HG03354 (cell line): Measurements from ENCODE around the gene RBBP8.
A peak's percentile ranks its signal among the peaks of the same experiment; 100 is the strongest.

Experiments used
- ATAC-seq: cut with Tn5 transposase; IDR thresholded peaks from one replicate; pipeline ENCODE4 v1.9.1; 2021; ENCODE audit warnings: mild to moderate bottlenecking; ENCODE audit not compliant: unreplicated experiment, poor library complexity, severe bottlenecking

RBBP8 gene

GRCh38 chr18:22985250-22985649, 52.1 kb downstream of the RBBP8 start:
- no peak for ATAC-seq

- peak; percentile 37 for ATAC-seq
These were observed 54.5 kb downstream of the RBBP8 start for GRCh38 chr18:22987547-22988189.

- ATAC-seq = peak; percentile 68
These were observed 55.1 kb downstream of the RBBP8 start for GRCh38 chr18:22988208-22988607.

- ATAC-seq = no peak
These were observed 65.2 kb downstream of the RBBP8 start for GRCh38 chr18:22998344-22998743.

GRCh38 chr18:22999212-22999611, 66.1 kb downstream of the RBBP8 start:
- ATAC-seq = no peak

- no peak for ATAC-seq
These were observed 66.5 kb downstream of the RBBP8 start for GRCh38 chr18:22999647-23000046.

- ATAC-seq = no peak
These were observed 70.2 kb downstream of the RBBP8 start for GRCh38 chr18:23003289-23003688.

- ATAC-seq = no peak
These were observed 79.1 kb downstream of the RBBP8 start for GRCh38 chr18:23012249-23012648.

- peak; percentile 49 for ATAC-seq
These were observed 87.6 kb downstream of the RBBP8 start for GRCh38 chr18:23020555-23021294.

GRCh38 chr18:23021623-23022022, 88.5 kb downstream of the RBBP8 start:
- ATAC-seq = no peak

GRCh38 chr18:23032030-23032582, 99.0 kb downstream of the RBBP8 start:
- no peak for ATAC-seq

- ATAC-seq = no peak
These were observed 99.9 kb downstream of the RBBP8 start for GRCh38 chr18:23033056-23033455.

- no peak for ATAC-seq
These were observed 103.6 kb downstream of the RBBP8 start for GRCh38 chr18:23036660-23037201.

- ATAC-seq = no peak
These were observed 104.5 kb downstream of the RBBP8 start for GRCh38 chr18:23037646-23038045.

- ATAC-seq = no peak
These were observed 105.6 kb downstream of the RBBP8 start for GRCh38 chr18:23038712-23039111.

GRCh38 chr18:23042133-23042532, 109.0 kb downstream of the RBBP8 start:
- no peak for ATAC-seq

- no peak for ATAC-seq
These were observed 110.8 kb downstream of the RBBP8 start for GRCh38 chr18:23043803-23044376.

- ATAC-seq = no peak
These were observed 116.7 kb downstream of the RBBP8 start for GRCh38 chr18:23049698-23050373.

GRCh38 chr18:23053776-23054457, 120.8 kb downstream of the RBBP8 start:
- ATAC-seq = no peak
